Measurements from ENCODE around the gene DCAF6. TPM values are rescaled to one million over a fixed set of nuclear protein-coding genes. Genes with fewer than 3 reads are reported as not detected.

The DCAF6 gene
- total RNA-seq, 2 donors from 2014 or later = 71.4 to 116 TPM

DNA sequence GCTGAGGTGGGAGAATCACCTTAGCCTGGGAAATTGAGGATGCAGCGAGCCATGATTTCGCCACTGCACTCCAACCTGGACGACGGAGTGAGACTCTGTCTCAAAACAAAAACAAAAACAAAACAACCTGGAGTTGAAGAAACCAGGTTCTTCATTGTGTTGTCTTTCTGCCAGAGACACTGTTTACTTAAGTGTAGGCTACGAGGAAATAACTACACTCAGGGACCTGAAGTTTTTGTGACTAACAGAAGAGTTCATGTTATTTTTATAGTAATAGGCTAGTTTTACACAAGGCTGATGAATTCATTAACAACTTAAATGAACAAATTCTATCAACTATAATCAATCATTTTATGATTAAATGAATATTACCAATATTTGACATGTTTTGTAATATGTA, 98.9 kb downstream of the DCAF6 start:
- intact Hi-C loops (cut with DNase I) = no loop called here
- 85% methylated on average over 5 of the region's 5 CpGs for WGBS

DNA sequence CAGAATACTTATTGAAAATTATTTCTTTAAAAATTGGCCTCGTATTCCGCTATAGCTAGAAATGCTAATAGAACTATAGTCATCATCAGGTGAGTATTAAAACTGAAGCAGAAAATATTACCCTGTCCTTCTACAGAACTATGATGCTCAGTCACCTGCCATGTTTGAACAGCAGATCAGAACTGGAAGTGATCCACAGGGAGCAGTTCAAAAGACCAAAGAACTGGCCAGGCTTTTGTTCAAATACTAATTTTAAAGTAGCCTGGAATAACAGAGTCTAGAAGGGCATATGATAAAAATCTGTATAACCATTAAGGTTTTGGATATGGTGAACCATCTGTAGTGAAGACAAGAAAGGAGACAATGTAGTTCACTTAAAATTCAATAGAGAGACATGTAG, 105.9 kb downstream of the DCAF6 start:
- TF ChIP-seq, protein P1, sequence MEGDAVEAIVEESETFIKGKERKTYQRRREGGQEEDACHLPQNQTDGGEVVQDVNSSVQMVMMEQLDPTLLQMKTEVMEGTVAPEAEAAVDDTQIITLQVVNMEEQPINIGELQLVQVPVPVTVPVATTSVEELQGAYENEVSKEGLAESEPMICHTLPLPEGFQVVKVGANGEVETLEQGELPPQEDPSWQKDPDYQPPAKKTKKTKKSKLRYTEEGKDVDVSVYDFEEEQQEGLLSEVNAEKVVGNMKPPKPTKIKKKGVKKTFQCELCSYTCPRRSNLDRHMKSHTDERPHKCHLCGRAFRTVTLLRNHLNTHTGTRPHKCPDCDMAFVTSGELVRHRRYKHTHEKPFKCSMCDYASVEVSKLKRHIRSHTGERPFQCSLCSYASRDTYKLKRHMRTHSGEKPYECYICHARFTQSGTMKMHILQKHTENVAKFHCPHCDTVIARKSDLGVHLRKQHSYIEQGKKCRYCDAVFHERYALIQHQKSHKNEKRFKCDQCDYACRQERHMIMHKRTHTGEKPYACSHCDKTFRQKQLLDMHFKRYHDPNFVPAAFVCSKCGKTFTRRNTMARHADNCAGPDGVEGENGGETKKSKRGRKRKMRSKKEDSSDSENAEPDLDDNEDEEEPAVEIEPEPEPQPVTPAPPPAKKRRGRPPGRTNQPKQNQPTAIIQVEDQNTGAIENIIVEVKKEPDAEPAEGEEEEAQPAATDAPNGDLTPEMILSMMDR (IDR thresholded peaks at IDR 0.05) = no peak
- TF ChIP-seq POLR2AphosphoS5 (IDR thresholded peaks at IDR 0.05) = no peak
- TF ChIP-seq POLR2A (IDR thresholded peaks at IDR 0.05) = no peak
- WGBS = 96% methylated on average over 2 of the region's 2 CpGs
- intact Hi-C loops (cut with DNase I) = no loop called here
- no peaks in the 10 kb centered on the region for H3K27me3 ChIP-seq (replicated peaks; ENCODE audit: insufficient read depth)
- H3K9me3 ChIP-seq = no peaks in the 10 kb centered on the region
- no peak overlapping the region for H3K4me3 ChIP-seq
- no peaks in the 10 kb centered on the region for H3K4me1 ChIP-seq (replicated peaks)
- H3K27ac ChIP-seq = no peak overlapping the region
- no peaks in the 10 kb centered on the region for H3K36me3 ChIP-seq
- no peak for DNase-seq (ENCODE audit: low spot score)

More for the DNA sequence above, 98.9 kb downstream of the DCAF6 start:
- Histone ChIP-seq H3K27me3 (replicated peaks; ENCODE audit: insufficient read depth) (no peaks in the 10 kb centered on the region), H3K36me3 (no peaks in the 10 kb centered on the region), H3K4me1 (replicated peaks) (no peaks in the 10 kb centered on the region), H3K9me3 (no peaks in the 10 kb centered on the region), H3K27ac (no peak overlapping the region), H3K4me3 (no peak overlapping the region)
- no peak for DNase-seq (ENCODE audit: low spot score)
- TF ChIP-seq, protein P1 (IDR thresholded peaks at IDR 0.05) = no peak

DNA sequence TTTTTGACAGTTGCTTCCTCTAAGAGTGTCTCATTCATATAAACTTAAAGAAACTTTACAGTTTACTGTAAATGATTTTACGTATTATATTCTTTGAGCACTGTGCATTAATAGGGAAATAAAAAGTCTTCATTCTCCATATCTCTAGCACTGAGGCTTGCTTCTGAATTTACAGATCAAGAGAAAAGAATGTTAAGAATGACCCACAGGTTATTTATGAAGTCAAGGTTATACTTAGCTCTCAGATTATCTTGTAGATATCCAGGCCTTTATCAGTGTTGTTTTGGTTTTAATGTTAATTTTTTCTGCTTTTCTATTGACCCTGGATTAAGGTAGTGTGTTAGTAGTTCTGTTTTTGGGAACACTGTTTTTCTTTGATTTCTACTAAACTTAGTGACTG, 108.8 kb downstream of the DCAF6 start:
- Histone ChIP-seq H3K36me3 (no peaks in the 10 kb centered on the region), H3K4me3 (no peak overlapping the region), H3K27me3 (replicated peaks; ENCODE audit: insufficient read depth) (no peaks in the 10 kb centered on the region), H3K9me3 (no peaks in the 10 kb centered on the region), H3K4me1 (replicated peaks) (no peaks in the 10 kb centered on the region), H3K27ac (no peak overlapping the region)
- DNase-seq (ENCODE audit: low spot score) = no peak
- intact Hi-C loops (cut with DNase I) = no loop called here
- no peak for TF ChIP-seq POLR2AphosphoS5 (IDR thresholded peaks at IDR 0.05)
- TF ChIP-seq POLR2A (IDR thresholded peaks at IDR 0.05) = no peak
- TF ChIP-seq, protein P1 (IDR thresholded peaks at IDR 0.05) = no peak
- WGBS = 91% methylated on average over 1 of the region's 1 CpG

DNA sequence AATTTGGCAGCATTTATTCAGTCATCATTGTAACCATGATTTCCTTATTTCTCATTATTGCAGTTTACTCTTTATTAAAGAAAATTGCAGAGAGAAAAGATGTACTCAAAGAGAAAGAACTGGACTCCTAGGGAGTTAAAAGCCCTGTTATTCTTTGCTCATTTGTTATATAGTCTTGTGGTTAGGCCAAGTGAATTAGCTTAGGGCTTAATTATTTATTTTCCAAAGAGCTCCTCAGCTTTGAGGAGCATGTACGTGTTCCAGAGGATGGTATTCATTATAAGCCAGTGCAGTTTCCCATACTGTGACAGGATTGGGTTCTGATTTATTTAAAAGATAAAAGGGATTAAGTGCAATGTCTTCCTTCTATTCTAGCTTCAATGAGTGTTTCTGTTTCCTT, 113.8 kb downstream of the DCAF6 start:
- Histone ChIP-seq H3K27ac (no peak overlapping the region), H3K9me3 (no peaks in the 10 kb centered on the region), H3K27me3 (replicated peaks; ENCODE audit: insufficient read depth) (no peaks in the 10 kb centered on the region), H3K36me3 (no peaks in the 10 kb centered on the region), H3K4me3 (no peak overlapping the region), H3K4me1 (replicated peaks) (no peaks in the 10 kb centered on the region)
- no peak for TF ChIP-seq POLR2A (IDR thresholded peaks at IDR 0.05)
- TF ChIP-seq POLR2AphosphoS5 (IDR thresholded peaks at IDR 0.05) = no peak
- TF ChIP-seq, protein P1 (IDR thresholded peaks at IDR 0.05) = no peak
- 57% methylated on average over 1 of the region's 1 CpG for WGBS
- no peak for DNase-seq (ENCODE audit: low spot score)
- intact Hi-C loops (cut with DNase I) = no loop called here

DNA sequence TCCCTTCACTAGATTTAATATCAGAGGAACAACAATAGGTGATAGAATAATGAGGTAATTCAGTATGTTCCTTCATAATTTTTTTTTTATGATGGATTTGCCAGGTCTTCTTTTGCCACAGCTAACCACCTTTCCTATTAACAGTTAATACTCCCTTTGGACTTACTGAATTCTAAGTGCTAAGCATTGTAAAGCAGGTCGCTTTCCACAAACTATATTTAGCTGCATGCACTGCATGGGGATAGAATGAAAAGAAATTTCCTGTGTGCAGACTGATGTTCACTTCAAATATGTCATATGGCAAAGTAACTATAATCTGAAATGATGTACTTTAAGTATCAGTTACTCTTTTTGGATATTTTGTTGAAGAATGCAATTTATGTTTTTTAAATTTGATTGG, 114.4 kb downstream of the DCAF6 start:
- WGBS = 67% methylated on average over 1 of the region's 1 CpG
- H3K27me3 ChIP-seq (replicated peaks; ENCODE audit: insufficient read depth) = no peaks in the 10 kb centered on the region
- intact Hi-C loops (cut with DNase I) = no loop called here
- TF ChIP-seq, protein P1 (IDR thresholded peaks at IDR 0.05) = no peak
- no peak overlapping the region for H3K4me3 ChIP-seq
- no peaks in the 10 kb centered on the region for H3K36me3 ChIP-seq
- DNase-seq (ENCODE audit: low spot score) = no peak
- no peaks in the 10 kb centered on the region for H3K9me3 ChIP-seq
- no peak overlapping the region for H3K27ac ChIP-seq
- no peaks in the 10 kb centered on the region for H3K4me1 ChIP-seq (replicated peaks)

All from prostate gland (tissue), 2 donors.